H1 (cell line): ENCODE results near the gene GALNTL6. TPM values are rescaled to one million over a fixed set of nuclear protein-coding genes. Genes with fewer than 3 reads are reported as not detected.

Experiments
- CHD7 ChIP-seq: fragments of 300-600 bp; sonication (generic); IDR thresholded peaks from 2 replicates; pipeline ENCODE4 v1.7.1; 2012; ENCODE audit warnings: low read length, moderate library complexity, mild to moderate bottlenecking, inconsistent platforms; ENCODE audit not compliant: insufficient replicate concordance
- CREB1 ChIP-seq: IDR thresholded peaks from 2 replicates; pipeline ENCODE4 v1.6.1; 2012; ENCODE audit warnings: inconsistent platforms
- SP1 ChIP-seq: IDR thresholded peaks from 2 replicates; pipeline ENCODE4 v1.6.1; 2011; ENCODE audit warnings: low read depth, low read length
- polyA plus RNA-seq, 7 experiments: library from polyadenylated mRNA; depleted of rRNA in 3 of 7; stranded (reverse) in 5 of 7; unstranded in 2 of 7; fragments of >200 nt in 5 of 7; fragments of 200-250 nt in 2 of 7; gene quantifications; 1 replicate in 5 of 7; 2 replicates in 1 of 7; 4 replicates in 1 of 7; pipeline versions ENCODE4 v1.2.1 to v1.2.3, GENCODE V29; 2011 to 2013; ENCODE audit warnings: missing spikeins in 2 of 7, mixed read lengths in 2 of 7
- total RNA-seq: library from RNA; stranded (reverse); fragmentation: NEBNext Ultra II Directional; extraction: Animal tissue kit (Norgen Biotek cat#: 25700); gene quantifications from 2 replicates; pipeline ENCODE4 v1.2.1, GENCODE V29; 2021

GALNTL6 gene
- total and polyA plus RNA-seq, 2 of the 8 experiments (the other 6 are each of a cell fraction or from before 2014, with no cell fraction given): 0.03 to 0.32 TPM

GRCh38 chr4:172083272-172083671, 270.1 kb downstream of the GALNTL6 start (continued):
- TF ChIP-seq CHD7 (no peak), SP1 (no peak), CREB1 (no peak)
